ENCODE results near the gene CD81. TPM values are rescaled to one million over a fixed set of nuclear protein-coding genes. Genes with fewer than 3 reads are reported as not detected.

CD81 gene
- total RNA-seq, 2 donors from 2014 or later: 116 to 122 TPM

- H3K27ac Mint-ChIP-seq: no peak overlapping the region
- DNase-seq (peak; percentile 31 to 33), ATAC-seq (replicated peaks in 1 of 2) (no peak)
- H3K4me1 Mint-ChIP-seq (ENCODE audit: low read depth): peaks cover 64% of the 10 kb centered on the region
- H3K9me3 Mint-ChIP-seq: no peaks in the 10 kb centered on the region
- H3K36me3 Mint-ChIP-seq (ENCODE audit: insufficient read depth in 2 of 2): no peaks in the 10 kb centered on the region
- H3K4me3 Mint-ChIP-seq: no peak overlapping the region
- H3K27me3 Mint-ChIP-seq (ENCODE audit: low read depth): no peaks in the 10 kb centered on the region
Measured at GRCh38 chr11:2383852-2384804, 7.0 kb downstream of the CD81 start.

GRCh38 chr11:2385156-2386151 is 8.3 kb downstream of the CD81 start:
- Mint-ChIP-seq H3K4me1 (ENCODE audit: low read depth) (peaks cover 61% of the 10 kb centered on the region), H3K27ac (no peak overlapping the region), H3K27me3 (ENCODE audit: low read depth) (no peaks in the 10 kb centered on the region), H3K9me3 (no peaks in the 10 kb centered on the region), H3K36me3 (ENCODE audit: insufficient read depth in 2 of 2) (no peaks in the 10 kb centered on the region), H3K4me3 (peak overlapping the region in 1 of 2 donors; percentile 48)
- DNase-seq (no peak), ATAC-seq (replicated peaks in 1 of 2) (no peak)

GRCh38 chr11:2386591-2386990 is 9.5 kb downstream of the CD81 start:
- H3K4me1 Mint-ChIP-seq (ENCODE audit: low read depth): peaks cover 50% of the 10 kb centered on the region
- no peaks in the 10 kb centered on the region for H3K27me3 Mint-ChIP-seq (ENCODE audit: low read depth)
- ATAC-seq (replicated peaks in 1 of 2) (no peak), DNase-seq (no peak)
- no peak overlapping the region for H3K27ac Mint-ChIP-seq
- H3K4me3 Mint-ChIP-seq: no peak overlapping the region
- no peaks in the 10 kb centered on the region for H3K36me3 Mint-ChIP-seq (ENCODE audit: insufficient read depth in 2 of 2)
- no peaks in the 10 kb centered on the region for H3K9me3 Mint-ChIP-seq

- Mint-ChIP-seq H3K27ac (peak overlapping the region; percentile 38), H3K36me3 (ENCODE audit: insufficient read depth in 2 of 2) (no peaks in the 10 kb centered on the region), H3K4me3 (peak overlapping the region in 1 of 2 donors; percentile 25), H3K4me1 (ENCODE audit: low read depth) (peaks cover 45% of the 10 kb centered on the region), H3K27me3 (ENCODE audit: low read depth) (no peaks in the 10 kb centered on the region), H3K9me3 (no peaks in the 10 kb centered on the region)
- DNase-seq (no peak), ATAC-seq (replicated peaks in 1 of 2) (peak; percentile 31 to 32)
Measured at GRCh38 chr11:2387266-2387987, 10.3 kb downstream of the CD81 start.

GRCh38 chr11:2388431-2389376 is 11.6 kb downstream of the CD81 start:
- H3K27me3 Mint-ChIP-seq (ENCODE audit: low read depth): no peaks in the 10 kb centered on the region
- ATAC-seq (replicated peaks in 1 of 2) (no peak), DNase-seq (no peak)
- no peak overlapping the region for H3K4me3 Mint-ChIP-seq
- no peaks in the 10 kb centered on the region for H3K36me3 Mint-ChIP-seq (ENCODE audit: insufficient read depth in 2 of 2)
- no peaks in the 10 kb centered on the region for H3K9me3 Mint-ChIP-seq
- peak overlapping the region; percentile 42 for H3K27ac Mint-ChIP-seq
- peaks cover 36% of the 10 kb centered on the region for H3K4me1 Mint-ChIP-seq (ENCODE audit: low read depth)

GRCh38 chr11:2389377-2390026 is 12.4 kb downstream of the CD81 start:
- Mint-ChIP-seq H3K4me3 (no peak overlapping the region), H3K27me3 (ENCODE audit: low read depth) (no peaks in the 10 kb centered on the region), H3K9me3 (no peaks in the 10 kb centered on the region), H3K27ac (no peak overlapping the region), H3K36me3 (ENCODE audit: insufficient read depth in 2 of 2) (no peaks in the 10 kb centered on the region), H3K4me1 (ENCODE audit: low read depth) (peaks cover 31% of the 10 kb centered on the region)
- DNase-seq (no peak), ATAC-seq (replicated peaks in 1 of 2) (no peak)

GRCh38 chr11:2390091-2390724 is 13.1 kb downstream of the CD81 start:
- Mint-ChIP-seq H3K4me3 (no peak overlapping the region), H3K4me1 (ENCODE audit: low read depth) (peaks cover 28% of the 10 kb centered on the region), H3K27me3 (ENCODE audit: low read depth) (no peaks in the 10 kb centered on the region), H3K36me3 (ENCODE audit: insufficient read depth in 2 of 2) (no peaks in the 10 kb centered on the region), H3K9me3 (no peaks in the 10 kb centered on the region), H3K27ac (no peak overlapping the region)
- ATAC-seq (replicated peaks in 1 of 2): no peak
- DNase-seq: no peak

- no peak for ATAC-seq (replicated peaks in 1 of 2)
- no peak overlapping the region for H3K4me3 Mint-ChIP-seq
- H3K36me3 Mint-ChIP-seq (ENCODE audit: insufficient read depth in 2 of 2): no peaks in the 10 kb centered on the region
- DNase-seq: no peak
- peaks cover 22% of the 10 kb centered on the region for H3K4me1 Mint-ChIP-seq (ENCODE audit: low read depth)
- no peak overlapping the region for H3K27ac Mint-ChIP-seq
- H3K9me3 Mint-ChIP-seq: no peaks in the 10 kb centered on the region
- no peaks in the 10 kb centered on the region for H3K27me3 Mint-ChIP-seq (ENCODE audit: low read depth)
Measured at GRCh38 chr11:2390725-2391151, 13.6 kb downstream of the CD81 start.

- H3K4me3 Mint-ChIP-seq: no peak overlapping the region
- DNase-seq: no peak
- no peak overlapping the region for H3K27ac Mint-ChIP-seq
- peaks cover 16% of the 10 kb centered on the region for H3K4me1 Mint-ChIP-seq (ENCODE audit: low read depth)
- H3K36me3 Mint-ChIP-seq (ENCODE audit: insufficient read depth in 2 of 2): no peaks in the 10 kb centered on the region
- no peaks in the 10 kb centered on the region for H3K9me3 Mint-ChIP-seq
- ATAC-seq (replicated peaks in 1 of 2): no peak
- H3K27me3 Mint-ChIP-seq (ENCODE audit: low read depth): no peaks in the 10 kb centered on the region
Measured at GRCh38 chr11:2391181-2391975, 14.3 kb downstream of the CD81 start.

- no peaks in the 10 kb centered on the region for H3K9me3 Mint-ChIP-seq
- DNase-seq (no peak), ATAC-seq (replicated peaks in 1 of 2) (no peak)
- H3K27ac Mint-ChIP-seq: no peak overlapping the region
- no peaks in the 10 kb centered on the region for H3K36me3 Mint-ChIP-seq (ENCODE audit: insufficient read depth in 2 of 2)
- no peak overlapping the region for H3K4me3 Mint-ChIP-seq
- H3K27me3 Mint-ChIP-seq (ENCODE audit: low read depth): no peaks in the 10 kb centered on the region
- H3K4me1 Mint-ChIP-seq (ENCODE audit: low read depth): peaks cover 7% of the 10 kb centered on the region
Measured at GRCh38 chr11:2392241-2392959, 15.3 kb downstream of the CD81 start.
